Large intestine (tissue), 3 donors: ENCODE measurements around the gene ARFGEF2. TPM values are rescaled to one million over a fixed set of nuclear protein-coding genes. Genes with fewer than 3 reads are reported as not detected.
A peak's percentile ranks its signal among the peaks of the same experiment; 100 is the strongest.

Source experiments
- DNase-seq, 2 donors: peaks; one replicate each; pipeline versions ENCODE4 v3.0.0 to v3.0.0-alpha.2; 2013
- H3K27ac ChIP-seq: one replicate; pipeline ENCODE4 v1.5.1; 2013; ENCODE audit warnings: low read length
- H3K27me3 ChIP-seq: 2 replicates; pipeline ENCODE4 v1.6.1; 2013; ENCODE audit warnings: low read length; ENCODE audit not compliant: control insufficient read depth, insufficient read depth
- H3K36me3 ChIP-seq: 2 replicates; pipeline ENCODE4 v1.6.1; 2013; ENCODE audit warnings: low read length; ENCODE audit not compliant: control insufficient read depth, insufficient read depth
- H3K4me1 ChIP-seq: one replicate; pipeline ENCODE4 v1.6.1; 2013; ENCODE audit warnings: low read length; ENCODE audit not compliant: control insufficient read depth, insufficient read depth
- H3K4me3 ChIP-seq: one replicate; pipeline ENCODE4 v1.5.1; 2013; ENCODE audit warnings: low read length
- H3K9me3 ChIP-seq: one replicate; pipeline ENCODE4 v1.6.1; 2013; ENCODE audit warnings: mild to moderate bottlenecking, low read depth, low read length, moderate library complexity; ENCODE audit not compliant: control insufficient read depth
- WGBS: methylation state at CpG from one replicate; pipeline ENCODE4 v1.1.5; 2013; ENCODE audit warnings: low lambda C conversion rate; ENCODE audit not compliant: insufficient coverage; 5-methylcytosine and 5-hydroxymethylcytosine counted together
- polyA plus RNA-seq: library from polyadenylated mRNA; unstranded; fragments of 120-200 nt; gene quantifications from one replicate; pipeline ENCODE4 v1.2.1, GENCODE V29; 2013

ARFGEF2 gene
- polyA plus RNA-seq, 1 donor, result 43.7 TPM

GRCh38 chr20:48898896-48899530 lies 22.5 kb upstream of the ARFGEF2 start:
- DNase-seq, result no peak
- no peaks in the 10 kb centered on the region for H3K36me3 ChIP-seq
- no peaks in the 10 kb centered on the region for H3K9me3 ChIP-seq
- no peak overlapping the region for H3K4me3 ChIP-seq
- H3K27me3 ChIP-seq, result peaks cover 2% of the 10 kb centered on the region
- H3K4me1 ChIP-seq, result no peaks in the 10 kb centered on the region
- H3K27ac ChIP-seq, result no peak overlapping the region
- WGBS, result 70% methylated on average over 2 of the region's 5 CpGs

GRCh38 chr20:48899881-48900280 lies 21.6 kb upstream of the ARFGEF2 start:
- no peak overlapping the region for H3K4me3 ChIP-seq

GRCh38 chr20:48901326-48901725 lies 20.2 kb upstream of the ARFGEF2 start:
- 86% methylated on average over 1 of the region's 4 CpGs for WGBS
- Histone ChIP-seq H3K9me3 (no peaks in the 10 kb centered on the region), H3K36me3 (no peaks in the 10 kb centered on the region), H3K27me3 (peaks cover 2% of the 10 kb centered on the region), H3K4me1 (no peaks in the 10 kb centered on the region), H3K4me3 (no peak overlapping the region), H3K27ac (no peak overlapping the region)
- DNase-seq, result no peak

More at GRCh38 chr20:48899881-48900280, 21.6 kb upstream of the ARFGEF2 start:
- Histone ChIP-seq H3K4me1 (no peaks in the 10 kb centered on the region), H3K27ac (no peak overlapping the region), H3K9me3 (no peaks in the 10 kb centered on the region), H3K27me3 (peaks cover 2% of the 10 kb centered on the region), H3K36me3 (no peaks in the 10 kb centered on the region)
- no peak for DNase-seq

- H3K4me3 ChIP-seq, result no peak overlapping the region
- 80% methylated on average over 1 of the region's 10 CpGs for WGBS
- no peak for DNase-seq
- H3K4me1 ChIP-seq, result no peaks in the 10 kb centered on the region
- H3K9me3 ChIP-seq, result no peaks in the 10 kb centered on the region
- no peak overlapping the region for H3K27ac ChIP-seq
- H3K36me3 ChIP-seq, result no peaks in the 10 kb centered on the region
- peaks cover 2% of the 10 kb centered on the region for H3K27me3 ChIP-seq
Observed at GRCh38 chr20:48903705-48904104, 17.8 kb upstream of the ARFGEF2 start.

GRCh38 chr20:48904566-48905296 lies 16.8 kb upstream of the ARFGEF2 start:
- WGBS, result 17% methylated on average over 3 of the region's 11 CpGs
- peaks cover 3% of the 10 kb centered on the region for H3K27me3 ChIP-seq
- peak; percentile 29 to 42 for DNase-seq
- no peaks in the 10 kb centered on the region for H3K4me1 ChIP-seq
- H3K4me3 ChIP-seq, result no peak overlapping the region
- no peaks in the 10 kb centered on the region for H3K36me3 ChIP-seq
- no peak overlapping the region for H3K27ac ChIP-seq
- H3K9me3 ChIP-seq, result no peaks in the 10 kb centered on the region

- 53% methylated on average over 2 of the region's 5 CpGs for WGBS
- DNase-seq, result no peak
- no peak overlapping the region for H3K27ac ChIP-seq
Observed at GRCh38 chr20:48905297-48905647, 16.2 kb upstream of the ARFGEF2 start.

GRCh38 chr20:48906221-48906877 lies 15.2 kb upstream of the ARFGEF2 start:
- no peak for DNase-seq
- WGBS, result 67% methylated on average over 1 of the region's 7 CpGs
- Histone ChIP-seq H3K36me3 (no peaks in the 10 kb centered on the region), H3K4me1 (no peaks in the 10 kb centered on the region), H3K27me3 (peaks cover 2% of the 10 kb centered on the region), H3K4me3 (no peak overlapping the region), H3K27ac (no peak overlapping the region), H3K9me3 (no peaks in the 10 kb centered on the region)

More at GRCh38 chr20:48905297-48905647, 16.2 kb upstream of the ARFGEF2 start:
- no peaks in the 10 kb centered on the region for H3K9me3 ChIP-seq
- no peaks in the 10 kb centered on the region for H3K4me1 ChIP-seq
- peaks cover 3% of the 10 kb centered on the region for H3K27me3 ChIP-seq
- H3K4me3 ChIP-seq, result no peak overlapping the region
- no peaks in the 10 kb centered on the region for H3K36me3 ChIP-seq

GRCh38 chr20:48908656-48909319 lies 12.7 kb upstream of the ARFGEF2 start:
- Histone ChIP-seq H3K4me1 (no peaks in the 10 kb centered on the region), H3K9me3 (no peaks in the 10 kb centered on the region), H3K4me3 (no peak overlapping the region), H3K27ac (no peak overlapping the region), H3K36me3 (no peaks in the 10 kb centered on the region), H3K27me3 (peaks cover 2% of the 10 kb centered on the region)
- WGBS, result no CpG with 5 or more reads among the region's 2 CpGs
- DNase-seq, result no peak

GRCh38 chr20:48909910-48910309 lies 11.6 kb upstream of the ARFGEF2 start:
- DNase-seq, result no peak
- no CpG with 5 or more reads among the region's 2 CpGs for WGBS
- Histone ChIP-seq H3K27ac (no peak overlapping the region), H3K36me3 (no peaks in the 10 kb centered on the region), H3K4me1 (no peaks in the 10 kb centered on the region), H3K4me3 (no peak overlapping the region), H3K9me3 (no peaks in the 10 kb centered on the region), H3K27me3 (peaks cover 2% of the 10 kb centered on the region)

- H3K27me3 ChIP-seq, result peaks cover 2% of the 10 kb centered on the region
- WGBS, result no CpG with 5 or more reads among the region's 7 CpGs
- peak in 1 of 2 donors; percentile 17 for DNase-seq
- no peaks in the 10 kb centered on the region for H3K4me1 ChIP-seq
- no peak overlapping the region for H3K27ac ChIP-seq
- no peaks in the 10 kb centered on the region for H3K36me3 ChIP-seq
- no peaks in the 10 kb centered on the region for H3K9me3 ChIP-seq
- no peak overlapping the region for H3K4me3 ChIP-seq
Observed at GRCh38 chr20:48910347-48910781, 11.1 kb upstream of the ARFGEF2 start.
